Measurements from ENCODE around the gene CDH11.

CDH11 gene

DNA sequence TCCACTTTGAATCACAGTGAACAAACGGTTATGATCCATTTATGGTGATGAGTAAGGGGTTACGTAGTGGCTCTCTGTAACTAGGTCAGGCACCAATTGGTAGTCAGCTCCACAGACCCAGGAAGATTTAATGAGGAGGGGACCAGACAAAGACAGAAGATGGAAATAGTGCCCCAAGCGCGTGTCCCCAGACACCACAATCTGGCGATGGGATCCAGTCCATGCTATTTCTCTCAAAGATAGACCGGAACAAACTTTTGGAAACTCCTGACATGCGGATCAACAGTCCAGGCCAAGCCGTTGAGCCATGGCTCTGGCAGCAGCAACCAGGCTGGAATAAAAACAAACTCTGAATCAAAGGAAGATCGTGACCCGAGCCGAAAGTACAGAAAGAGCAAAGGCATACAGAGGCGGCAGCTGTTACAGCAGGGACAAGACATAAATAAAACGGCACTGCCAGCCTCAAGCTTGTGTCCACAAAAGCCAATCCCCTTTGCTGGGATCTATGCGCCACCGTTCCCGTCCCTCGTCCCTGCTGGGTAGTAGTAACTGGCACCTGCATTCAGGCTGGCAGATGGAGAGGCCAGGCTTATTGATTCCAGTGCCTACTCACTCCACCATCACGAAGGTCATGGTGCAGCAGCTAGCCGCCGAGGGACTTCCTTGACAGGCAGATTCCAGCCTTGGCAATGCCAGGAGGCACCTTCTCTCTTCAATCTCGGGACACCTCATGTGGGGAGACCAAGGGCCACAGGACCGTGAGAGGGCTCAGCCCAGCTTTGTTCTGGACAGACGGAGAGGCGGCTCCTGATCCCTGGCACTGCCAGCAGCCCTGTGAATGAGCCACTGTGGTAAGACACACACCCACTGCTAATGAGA lies 50.2 kb downstream of the CDH11 start:
- H3K4me3 ChIP-seq (ENCODE audit: low read depth, low read length), result no peak overlapping the region
- ChIA-PET CTCF (no interaction called here), POLR2A (no interaction called here)
- TF ChIP-seq CTCF (IDR thresholded peaks at IDR 0.05; ENCODE audit: insufficient read depth, low read length, missing control alignments), result no peak
- DNase-seq (ENCODE audit: low read depth, low spot score), result no peak

DNA sequence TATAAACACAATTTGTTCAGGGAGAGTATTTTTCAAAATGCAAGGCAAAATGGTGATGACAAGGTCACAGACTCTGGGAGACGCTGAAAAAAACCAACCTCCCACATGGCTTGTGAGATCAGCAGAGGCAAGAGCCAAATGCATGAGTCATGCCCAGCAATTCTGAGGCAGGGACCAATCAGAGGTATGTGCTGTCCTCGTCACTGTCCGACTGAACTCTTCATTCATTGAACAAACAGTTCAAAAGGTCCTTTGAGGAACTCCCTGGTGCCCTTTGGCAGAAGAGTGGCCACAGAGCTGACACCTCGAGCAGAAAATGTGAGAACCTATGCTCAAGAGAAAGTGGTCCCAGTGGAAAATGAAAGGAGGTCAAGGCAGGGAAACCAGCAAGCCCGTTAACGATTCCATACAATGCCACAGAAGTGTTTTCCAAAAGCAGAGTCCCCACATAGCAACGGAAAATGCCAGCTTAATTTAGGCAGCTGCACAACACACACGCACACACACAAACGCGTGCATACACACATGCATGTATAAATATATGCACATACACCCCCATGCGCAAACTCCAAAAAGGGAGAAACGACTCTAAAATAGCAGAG lies 50.9 kb downstream of the CDH11 start:
- peak; percentile 89 for DNase-seq (ENCODE audit: low read depth, low spot score)
- ChIA-PET POLR2A (no interaction called here), CTCF (no interaction called here)
- no peak overlapping the region for H3K4me3 ChIP-seq (ENCODE audit: low read depth, low read length)
- no peak for TF ChIP-seq CTCF (IDR thresholded peaks at IDR 0.05; ENCODE audit: insufficient read depth, low read length, missing control alignments)

DNA sequence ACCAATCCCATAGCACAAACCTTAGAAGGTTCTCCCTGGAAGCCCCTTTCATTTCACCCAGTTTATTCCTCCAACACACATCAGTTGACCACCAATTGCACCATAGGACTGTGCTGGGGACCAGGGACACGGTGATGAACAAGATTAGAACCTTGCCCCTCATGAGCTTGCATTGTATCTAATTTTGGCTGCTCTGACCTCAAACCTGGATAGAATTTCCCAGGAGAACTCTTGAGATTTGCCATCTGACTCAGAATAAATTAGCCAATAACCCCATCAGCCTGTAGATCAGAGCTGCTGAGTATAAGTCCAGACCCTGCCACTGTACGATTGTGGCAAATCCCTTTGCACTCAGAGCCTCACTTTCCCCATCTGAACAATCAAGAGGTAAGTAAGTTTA lies 52.1 kb downstream of the CDH11 start:
- no peak for TF ChIP-seq CTCF (IDR thresholded peaks at IDR 0.05; ENCODE audit: insufficient read depth, low read length, missing control alignments)
- DNase-seq (ENCODE audit: low read depth, low spot score), result no peak
- ChIA-PET CTCF (interaction anchor here (1.2 kb wide), 1 partner anchor 1201 kb away, joined by 3 read pairs; no protein-coding TSS in a partner anchor), POLR2A (interaction anchor here (0.6 kb wide), 1 partner anchor 68 kb away, joined by 3 read pairs; no protein-coding TSS in a partner anchor)
- H3K4me3 ChIP-seq (ENCODE audit: low read depth, low read length), result no peak overlapping the region

DNA sequence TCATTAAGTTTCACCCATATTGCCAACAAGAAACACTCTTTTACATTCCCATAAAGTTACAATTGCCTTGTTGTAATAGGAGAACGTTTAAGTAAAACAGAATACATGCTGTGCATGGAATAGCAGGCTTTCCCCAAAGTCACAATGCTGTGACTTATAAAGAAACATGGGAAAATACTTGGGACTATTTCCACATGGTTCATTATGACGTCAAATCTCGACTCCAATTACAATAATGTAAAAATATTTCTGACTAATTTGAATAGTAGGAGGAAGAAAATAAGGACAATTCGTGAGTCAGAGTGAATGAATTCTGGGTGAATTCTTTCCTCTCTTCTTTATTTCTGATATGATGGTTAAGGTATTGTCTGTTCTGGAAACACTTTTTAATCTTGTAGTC lies 52.8 kb downstream of the CDH11 start:
- POLR2A ChIA-PET, result interaction anchor here (0.6 kb wide), 1 partner anchor 67 kb away, joined by 3 read pairs; no protein-coding TSS in a partner anchor
- H3K4me3 ChIP-seq (ENCODE audit: low read depth, low read length), result no peak overlapping the region
- DNase-seq (ENCODE audit: low read depth, low spot score), result peak; percentile 69
- no peak for TF ChIP-seq CTCF (IDR thresholded peaks at IDR 0.05; ENCODE audit: insufficient read depth, low read length, missing control alignments)
- CTCF ChIA-PET, result interaction anchor here (1.2 kb wide), 1 partner anchor 1202 kb away, joined by 3 read pairs; no protein-coding TSS in a partner anchor

DNA sequence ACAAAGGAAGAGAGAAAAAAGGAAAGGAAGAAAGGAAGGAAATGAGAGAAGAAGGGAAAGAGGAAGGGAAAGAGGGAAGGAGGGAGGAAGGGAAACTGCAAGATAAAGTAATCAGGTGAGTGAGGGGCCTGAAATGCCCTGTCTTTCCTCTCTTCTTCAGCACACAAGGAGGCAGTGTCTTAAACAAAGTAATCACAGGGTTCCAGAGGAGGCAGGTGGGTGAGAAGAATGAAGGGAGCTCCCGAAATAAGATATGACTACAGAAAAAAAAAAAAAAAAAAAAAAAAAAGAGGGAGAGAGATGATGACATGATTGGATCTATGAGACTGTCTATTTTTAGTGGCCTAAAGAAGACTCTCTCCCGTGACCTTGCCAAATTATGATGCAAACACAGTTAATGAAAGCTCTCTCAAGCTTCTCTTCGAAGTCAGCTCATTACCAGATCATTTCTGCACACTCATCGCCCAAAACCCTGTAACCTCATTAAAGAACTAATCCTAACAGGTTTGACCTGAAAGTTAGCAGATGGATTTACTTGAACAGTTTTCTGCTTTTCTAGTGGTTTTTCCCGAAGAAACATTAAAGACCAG lies 53.6 kb downstream of the CDH11 start:
- TF ChIP-seq CTCF (IDR thresholded peaks at IDR 0.05; ENCODE audit: insufficient read depth, low read length, missing control alignments), result no peak
- POLR2A ChIA-PET, result interaction anchor here (0.8 kb wide), 1 partner anchor 9 kb away, joined by 3 read pairs; no protein-coding TSS in a partner anchor
- peak; percentile 65 for DNase-seq (ENCODE audit: low read depth, low spot score)
- no peak overlapping the region for H3K4me3 ChIP-seq (ENCODE audit: low read depth, low read length)
- CTCF ChIA-PET, result no interaction called here

GRCh38 chr16:65066651-65067050 lies 55.2 kb downstream of the CDH11 start:
- DNase-seq (ENCODE audit: low read depth, low spot score), result no peak
- no peak overlapping the region for H3K4me3 ChIP-seq (ENCODE audit: low read depth, low read length)
- CTCF ChIA-PET, result interaction anchor here (0.7 kb wide), 1 partner anchor 10 kb away, joined by 3 read pairs; no protein-coding TSS in a partner anchor
- POLR2A ChIA-PET, result no interaction called here
- TF ChIP-seq CTCF (IDR thresholded peaks at IDR 0.05; ENCODE audit: insufficient read depth, low read length, missing control alignments), result no peak
